WTC11 (cell line): Measurements from ENCODE around the gene LIN7C. TPM values are rescaled to one million over a fixed set of nuclear protein-coding genes. Genes with fewer than 3 reads are reported as not detected.

ENCODE experiments used
- ATAC-seq: fragments of 200-7000 bp; cut with Tn5 transposase; 2 replicates; pipeline ENCODE4 v1.10.0; 2021; ENCODE audit warnings: mild to moderate bottlenecking, moderate library complexity
- CTCF ChIA-PET: fragments of 300-600 bp; sonication (Branson Sonifier 250); formaldehyde crosslinking; loops from one replicate; lab custom pipeline; 2021; ENCODE audit warnings: antibody characterized with exemption; lab: Charles Lee
- POLR2A ChIA-PET: fragments of 350-600 bp; sonication (Branson Sonifier 250); formaldehyde crosslinking; loops from one replicate; lab custom pipeline; 2021; ENCODE audit warnings: antibody characterized with exemption; lab: Charles Lee
- DNase-seq: peaks from one replicate; pipeline ENCODE4 v3.0.0; 2021; ENCODE audit warnings: low spot score
- H3K27ac Mint-ChIP-seq: 2 replicates; pipeline ENCODE4 v1.8.0; 2021; ENCODE audit warnings: mixed read lengths
- H3K27me3 Mint-ChIP-seq: 2 replicates; pipeline ENCODE4 v1.8.0; 2021; ENCODE audit warnings: low read depth, mild to moderate bottlenecking, moderate library complexity, mixed read lengths
- H3K36me3 Mint-ChIP-seq: 2 replicates; pipeline ENCODE4 v1.8.0; 2021; ENCODE audit warnings: mixed read lengths
- H3K4me1 Mint-ChIP-seq: 2 replicates; pipeline ENCODE4 v1.8.0; 2022; ENCODE audit warnings: mixed read lengths
- H3K4me3 Mint-ChIP-seq: 2 replicates; pipeline ENCODE4 v1.8.0; 2021; ENCODE audit warnings: mild to moderate bottlenecking, moderate library complexity, mixed read lengths
- H3K9me3 Mint-ChIP-seq: 2 replicates; pipeline ENCODE4 v1.8.0; 2021; ENCODE audit warnings: mixed read lengths
- AR ChIP-seq: fragments of 250-450 bp; sonication (Bioruptor Pico); IDR thresholded peaks from 2 replicates; pipeline ENCODE4 v1.9.0; 2021; ENCODE audit warnings: mild to moderate bottlenecking
- ARID4B ChIP-seq: sonication (generic); formaldehyde crosslinking; IDR thresholded peaks from 2 replicates; pipeline ENCODE4 v1.8.0; 2023; ENCODE audit warnings: missing genetic modification reagents, mild to moderate bottlenecking, borderline replicate concordance
- CTCF ChIP-seq: fragments of 200-600 bp; IDR thresholded peaks from 2 replicates; pipeline ENCODE4 v1.8.0; 2022; ENCODE audit warnings: antibody characterized with exemption
- FOXP4 ChIP-seq: sonication (generic); formaldehyde crosslinking; IDR thresholded peaks from 2 replicates; pipeline ENCODE4 v1.8.0; 2022; ENCODE audit warnings: mild to moderate bottlenecking, missing genetic modification reagents
- HMGA2 ChIP-seq: fragments of 250-450 bp; sonication (Bioruptor Pico); IDR thresholded peaks from 2 replicates; pipeline ENCODE4 v1.4.0; 2021; ENCODE audit warnings: mild to moderate bottlenecking, moderate library complexity
- IRF1 ChIP-seq: sonication (generic); formaldehyde crosslinking; IDR thresholded peaks from 2 replicates; pipeline ENCODE4 v1.8.0; 2023; ENCODE audit warnings: missing genetic modification reagents
- MXD4 ChIP-seq: fragments of 250-450 bp; sonication (Bioruptor Pico); IDR thresholded peaks from 2 replicates; pipeline ENCODE4 v1.8.0; 2021; ENCODE audit warnings: mild to moderate bottlenecking, moderate library complexity, borderline replicate concordance
- MYBL2 ChIP-seq: sonication (generic); formaldehyde crosslinking; IDR thresholded peaks from 2 replicates; pipeline ENCODE4 v1.8.1; 2023; ENCODE audit warnings: mild to moderate bottlenecking, moderate library complexity, missing genetic modification reagents
- NR2C2 ChIP-seq: sonication (generic); formaldehyde crosslinking; IDR thresholded peaks from 2 replicates; pipeline ENCODE4 v1.8.0; 2022; ENCODE audit warnings: mild to moderate bottlenecking, missing genetic modification reagents
- NR3C1 ChIP-seq: sonication (generic); formaldehyde crosslinking; conservative IDR thresholded peaks from 2 replicates; pipeline ENCODE4 v1.8.1; 2023; ENCODE audit warnings: low read depth, mild to moderate bottlenecking, missing genetic modification reagents
- PREB ChIP-seq: sonication (generic); formaldehyde crosslinking; IDR thresholded peaks from 2 replicates; pipeline ENCODE4 v1.8.1; 2022; ENCODE audit warnings: mild to moderate bottlenecking, missing genetic modification reagents, moderate library complexity, borderline replicate concordance
- SMAD4 ChIP-seq: sonication (generic); formaldehyde crosslinking; IDR thresholded peaks from 2 replicates; pipeline ENCODE4 v1.8.0; 2022; ENCODE audit warnings: mild to moderate bottlenecking, missing genetic modification reagents
- USF2 ChIP-seq: sonication (generic); formaldehyde crosslinking; IDR thresholded peaks from 2 replicates; pipeline ENCODE4 v1.8.1; 2023; ENCODE audit warnings: mild to moderate bottlenecking, missing genetic modification reagents, moderate library complexity
- ZMAT4 ChIP-seq: fragments of 250-450 bp; sonication (Bioruptor Pico); IDR thresholded peaks from 2 replicates; pipeline ENCODE4 v1.9.0; 2021; ENCODE audit warnings: mild to moderate bottlenecking
- ZNF121 ChIP-seq: sonication (generic); formaldehyde crosslinking; IDR thresholded peaks from 2 replicates; pipeline ENCODE4 v1.8.0; 2023; ENCODE audit warnings: missing genetic modification reagents
- ZNF219 ChIP-seq: sonication (generic); formaldehyde crosslinking; IDR thresholded peaks from 2 replicates; pipeline ENCODE4 v1.8.0; 2023; ENCODE audit warnings: missing genetic modification reagents, mild to moderate bottlenecking, borderline replicate concordance
- ZNF232 ChIP-seq: sonication (generic); formaldehyde crosslinking; IDR thresholded peaks from 2 replicates; pipeline ENCODE4 v1.8.0; 2022; ENCODE audit warnings: mild to moderate bottlenecking, missing genetic modification reagents
- ZNF396 ChIP-seq: fragments of 250-450 bp; sonication (Bioruptor Pico); IDR thresholded peaks from 2 replicates; pipeline ENCODE4 v1.8.0; 2021; ENCODE audit warnings: mild to moderate bottlenecking, moderate library complexity, borderline replicate concordance
- ZNF671 ChIP-seq: fragments of 250-450 bp; sonication (Bioruptor Pico); IDR thresholded peaks from 2 replicates; pipeline ENCODE4 v1.8.0; 2021; ENCODE audit warnings: mild to moderate bottlenecking
- ZSCAN18 ChIP-seq: fragments of 250-450 bp; sonication (Bioruptor Pico); IDR thresholded peaks from 2 replicates; pipeline ENCODE4 v2.1.2; 2022; ENCODE audit warnings: mild to moderate bottlenecking, moderate library complexity
- total RNA-seq: library from RNA; stranded (reverse); gene quantifications from 3 replicates; pipeline ENCODE4 v1.2.3, GENCODE V29; 2021

The LIN7C gene
- total RNA-seq, 1 experiment from 2014 or later: 39.4 TPM

- TF ChIP-seq ZNF396 (no peak), ZNF219 (CRISPR knock-in tag) (no peak), PREB (CRISPR knock-in tag) (no peak), FOXP4 (no peak), ZNF232 (no peak), IRF1 (no peak), NR3C1 (CRISPR knock-in tag) (no peak), USF2 (CRISPR knock-in tag) (no peak), SMAD4 (CRISPR knock-in tag) (no peak), NR2C2 (no peak), MXD4 (CRISPR knock-in tag) (no peak), ZNF671 (CRISPR knock-in tag) (no peak)
Observed at GRCh38 chr11:27532652-27533325, 26.2 kb upstream of the LIN7C start (continued).

GRCh38 chr11:27528712-27529111, 22.1 kb upstream of the LIN7C start:
- ChIA-PET CTCF (no interaction called here), POLR2A (no interaction called here)
- ATAC-seq: no peak
- no peak for DNase-seq
- Mint-ChIP-seq H3K36me3 (no peaks in the 10 kb centered on the region), H3K27me3 (peaks cover 35% of the 10 kb centered on the region), H3K4me3 (no peak overlapping the region), H3K9me3 (no peaks in the 10 kb centered on the region), H3K27ac (no peak overlapping the region), H3K4me1 (peaks cover 5% of the 10 kb centered on the region; the same call in 1 of the 2 replicates)
- no peak for TF ChIP-seq ZMAT4 (CRISPR knock-in tag)
- TF ChIP-seq ARID4B (CRISPR knock-in tag): no peak
- TF ChIP-seq ZNF121 (CRISPR knock-in tag): no peak
- no peak for TF ChIP-seq ZSCAN18
- no peak for TF ChIP-seq HMGA2 (CRISPR knock-in tag)
- TF ChIP-seq ZNF396: no peak
- no peak for TF ChIP-seq AR (CRISPR knock-in tag)
- no peak for TF ChIP-seq MYBL2 (CRISPR knock-in tag)
- TF ChIP-seq CTCF: no peak
